Memory B cell (primary cell): ENCODE measurements around the gene RIMS3.

Experiments used
- ATAC-seq: fragments of 150-1000 bp; cut with Tn5 transposase; 2 replicates; pipeline ENCODE4 v1.10.0; 2021; ENCODE audit warnings: low read depth, mild to moderate bottlenecking, moderate library complexity
- DNase-seq, 2 donors: peaks; one replicate each; pipeline ENCODE4 v3.0.0; 2022; ENCODE audit warnings: low spot score in 2 of 2
- H3K27ac Mint-ChIP-seq: one replicate; pipeline ENCODE4 v1.8.0; 2022; ENCODE audit warnings: mild to moderate bottlenecking, moderate library complexity, mixed read lengths
- H3K27me3 Mint-ChIP-seq: one replicate; pipeline ENCODE4 v1.8.0; 2022; ENCODE audit warnings: mixed read lengths
- H3K36me3 Mint-ChIP-seq: one replicate; pipeline ENCODE4 v1.8.0; 2022; ENCODE audit warnings: mild to moderate bottlenecking, mixed read lengths
- H3K4me1 Mint-ChIP-seq: one replicate; pipeline ENCODE4 v1.8.0; 2022; ENCODE audit warnings: mixed read lengths
- H3K4me3 Mint-ChIP-seq: one replicate; pipeline ENCODE4 v1.8.0; 2022; ENCODE audit warnings: mild to moderate bottlenecking, moderate library complexity, mixed read lengths
- H3K9me3 Mint-ChIP-seq: one replicate; pipeline ENCODE4 v1.8.0; 2022; ENCODE audit warnings: mixed read lengths

Gene RIMS3

GRCh38 chr1:40701684-40702083 is 36.2 kb upstream of the RIMS3 start:
- peak overlapping the region; percentile 58 for H3K27ac Mint-ChIP-seq
- H3K9me3 Mint-ChIP-seq, result no peaks in the 10 kb centered on the region
- DNase-seq (no peak), ATAC-seq (no peak)
- no peak overlapping the region for H3K4me3 Mint-ChIP-seq
- no peaks in the 10 kb centered on the region for H3K27me3 Mint-ChIP-seq
- H3K36me3 Mint-ChIP-seq, result peaks cover 6% of the 10 kb centered on the region
- peaks cover 58% of the 10 kb centered on the region for H3K4me1 Mint-ChIP-seq

GRCh38 chr1:40699787-40700186 is 34.3 kb upstream of the RIMS3 start:
- DNase-seq, result peak in 1 of 2 donors; percentile 23
- H3K4me1 Mint-ChIP-seq, result peaks cover 53% of the 10 kb centered on the region
- H3K9me3 Mint-ChIP-seq, result no peaks in the 10 kb centered on the region
- peak; percentile 88 for ATAC-seq
- no peaks in the 10 kb centered on the region for H3K27me3 Mint-ChIP-seq
- H3K4me3 Mint-ChIP-seq, result peak overlapping the region; percentile 71
- H3K36me3 Mint-ChIP-seq, result peaks cover 9% of the 10 kb centered on the region
- H3K27ac Mint-ChIP-seq, result peak overlapping the region; percentile 90

GRCh38 chr1:40697436-40697835 is 32.0 kb upstream of the RIMS3 start:
- H3K4me3 Mint-ChIP-seq, result peak overlapping the region; percentile 55
- no peak for ATAC-seq
- H3K4me1 Mint-ChIP-seq, result peaks cover 63% of the 10 kb centered on the region
- DNase-seq, result no peak
- peak overlapping the region; percentile 11 for H3K27ac Mint-ChIP-seq
- H3K36me3 Mint-ChIP-seq, result peaks cover 9% of the 10 kb centered on the region
- no peaks in the 10 kb centered on the region for H3K9me3 Mint-ChIP-seq
- H3K27me3 Mint-ChIP-seq, result no peaks in the 10 kb centered on the region

- peaks cover 64% of the 10 kb centered on the region for H3K4me1 Mint-ChIP-seq
- no peak for DNase-seq
- H3K36me3 Mint-ChIP-seq, result peaks cover 9% of the 10 kb centered on the region
- no peaks in the 10 kb centered on the region for H3K27me3 Mint-ChIP-seq
- H3K27ac Mint-ChIP-seq, result peak overlapping the region; percentile 11
- H3K4me3 Mint-ChIP-seq, result peak overlapping the region; percentile 17
- no peaks in the 10 kb centered on the region for H3K9me3 Mint-ChIP-seq
- ATAC-seq, result no peak
These were observed 30.8 kb upstream of the RIMS3 start for GRCh38 chr1:40696294-40696693.

GRCh38 chr1:40694353-40694874 is 28.9 kb upstream of the RIMS3 start:
- H3K4me1 Mint-ChIP-seq, result peaks cover 62% of the 10 kb centered on the region
- no peaks in the 10 kb centered on the region for H3K27me3 Mint-ChIP-seq
- peak overlapping the region; percentile 82 for H3K27ac Mint-ChIP-seq
- H3K36me3 Mint-ChIP-seq, result peaks cover 9% of the 10 kb centered on the region
- no peaks in the 10 kb centered on the region for H3K9me3 Mint-ChIP-seq
- no peak for DNase-seq
- peak overlapping the region; percentile 59 for H3K4me3 Mint-ChIP-seq
- no peak for ATAC-seq

- Mint-ChIP-seq H3K27me3 (no peaks in the 10 kb centered on the region), H3K9me3 (no peaks in the 10 kb centered on the region), H3K4me3 (peak overlapping the region; percentile 50), H3K4me1 (peaks cover 52% of the 10 kb centered on the region), H3K36me3 (peaks cover 9% of the 10 kb centered on the region), H3K27ac (peak overlapping the region; percentile 98)
- no peak for DNase-seq
- ATAC-seq, result no peak
These were observed 27.9 kb upstream of the RIMS3 start for GRCh38 chr1:40693425-40693824.

- Mint-ChIP-seq H3K9me3 (no peaks in the 10 kb centered on the region), H3K27me3 (no peaks in the 10 kb centered on the region), H3K4me1 (peaks cover 48% of the 10 kb centered on the region), H3K27ac (peak overlapping the region; percentile 98), H3K36me3 (peaks cover 12% of the 10 kb centered on the region), H3K4me3 (peak overlapping the region; percentile 93)
- DNase-seq (no peak), ATAC-seq (no peak)
These were observed 27.0 kb upstream of the RIMS3 start for GRCh38 chr1:40692429-40692895.

GRCh38 chr1:40691538-40692428 is 26.3 kb upstream of the RIMS3 start, which contains the start of gene NFYC:
NFYC (plus strand) TSS chr1:40691704; CDS start chr1:40738844, 47,140 bp downstream.
- Mint-ChIP-seq H3K27ac (peak within 1 kb of the TSS; percentile 98), H3K4me3 (peak within 1 kb of the TSS; percentile 93), H3K9me3 (no peaks in the 10 kb centered on the region), H3K4me1 (peaks cover 42% of the 10 kb centered on the region), H3K36me3 (peaks cover 9% of the 10 kb centered on the region), H3K27me3 (no peaks in the 10 kb centered on the region)
- ATAC-seq (peak; percentile 80), DNase-seq (peak; percentile 89 to 97)

- no peak for DNase-seq
- peaks cover 37% of the 10 kb centered on the region for H3K4me1 Mint-ChIP-seq
- no peaks in the 10 kb centered on the region for H3K9me3 Mint-ChIP-seq
- H3K27me3 Mint-ChIP-seq, result no peaks in the 10 kb centered on the region
- H3K4me3 Mint-ChIP-seq, result peak overlapping the region; percentile 93
- peak overlapping the region; percentile 98 for H3K27ac Mint-ChIP-seq
- no peak for ATAC-seq
- peaks cover 8% of the 10 kb centered on the region for H3K36me3 Mint-ChIP-seq
These were observed 25.5 kb upstream of the RIMS3 start for GRCh38 chr1:40690771-40691537.

- H3K27me3 Mint-ChIP-seq, result no peaks in the 10 kb centered on the region
These were observed 24.3 kb upstream of the RIMS3 start for GRCh38 chr1:40689737-40690136.

GRCh38 chr1:40687661-40688060 is 22.2 kb upstream of the RIMS3 start:
- Mint-ChIP-seq H3K9me3 (no peaks in the 10 kb centered on the region), H3K4me3 (no peak overlapping the region), H3K27me3 (no peaks in the 10 kb centered on the region), H3K27ac (no peak overlapping the region), H3K36me3 (peaks cover 12% of the 10 kb centered on the region), H3K4me1 (peaks cover 18% of the 10 kb centered on the region)
- DNase-seq (no peak), ATAC-seq (no peak)

More at GRCh38 chr1:40689737-40690136, 24.3 kb upstream of the RIMS3 start:
- H3K9me3 Mint-ChIP-seq, result no peaks in the 10 kb centered on the region
- H3K4me1 Mint-ChIP-seq, result peaks cover 36% of the 10 kb centered on the region
- H3K27ac Mint-ChIP-seq, result peak overlapping the region; percentile 75
- H3K36me3 Mint-ChIP-seq, result peaks cover 12% of the 10 kb centered on the region
- DNase-seq, result no peak
- ATAC-seq, result no peak
- H3K4me3 Mint-ChIP-seq, result no peak overlapping the region

GRCh38 chr1:40687059-40687458 is 21.6 kb upstream of the RIMS3 start:
- no peak overlapping the region for H3K4me3 Mint-ChIP-seq

GRCh38 chr1:40684669-40685068 is 19.2 kb upstream of the RIMS3 start:
- Mint-ChIP-seq H3K9me3 (no peaks in the 10 kb centered on the region), H3K4me1 (peaks cover 4% of the 10 kb centered on the region)
- no peak for DNase-seq

More at GRCh38 chr1:40687059-40687458, 21.6 kb upstream of the RIMS3 start:
- Mint-ChIP-seq H3K27me3 (no peaks in the 10 kb centered on the region), H3K4me1 (peaks cover 12% of the 10 kb centered on the region), H3K9me3 (no peaks in the 10 kb centered on the region), H3K27ac (no peak overlapping the region), H3K36me3 (peaks cover 12% of the 10 kb centered on the region)
- DNase-seq (no peak), ATAC-seq (no peak)

More at GRCh38 chr1:40684669-40685068, 19.2 kb upstream of the RIMS3 start:
- Mint-ChIP-seq H3K27ac (no peak overlapping the region), H3K4me3 (no peak overlapping the region), H3K27me3 (no peaks in the 10 kb centered on the region), H3K36me3 (peaks cover 12% of the 10 kb centered on the region)
- no peak for ATAC-seq
